Peyer's patch (tissue), 4 donors: ENCODE data around the gene MAGI2. TPM values are rescaled to one million over a fixed set of nuclear protein-coding genes. Genes with fewer than 3 reads are reported as not detected.

Experiments
- DNase-seq, 3 donors: peaks; one replicate each; pipeline ENCODE4 v3.0.0-alpha.2; 2017 to 2019
- H3K27ac ChIP-seq, 4 donors: fragments of 200-600 bp; sonication (generic); one replicate each; pipeline ENCODE4 v1.5.1; 2016 to 2019
- H3K27me3 ChIP-seq, 2 donors: fragments of 200-600 bp; sonication (generic); one replicate each; pipeline ENCODE4 v1.5.1; 2019
- H3K36me3 ChIP-seq, 3 donors: fragments of 200-600 bp; sonication (generic); one replicate each; pipeline ENCODE4 v1.5.1; 2016 to 2019
- H3K4me1 ChIP-seq, 4 donors: fragments of 200-600 bp; sonication (generic); one replicate each; pipeline ENCODE4 v1.5.1; 2016 to 2019
- H3K4me3 ChIP-seq, 4 donors: fragments of 200-600 bp; sonication (generic); 1 replicate in 3 of 4; 2 replicates in 1 of 4; pipeline ENCODE4 v1.5.1; 2016 to 2019; ENCODE audit warnings: mild to moderate bottlenecking in 1 of 4
- H3K9me3 ChIP-seq, 4 donors: fragments of 200-600 bp; sonication (generic); one replicate each; pipeline ENCODE4 v1.5.1; 2016 to 2019; ENCODE audit warnings: mild to moderate bottlenecking in 1 of 4
- CTCF ChIP-seq, 6 experiments: fragments of 450-650 bp in 4 of 6; fragments of 200-600 bp in 2 of 6; sonication (generic) in 1 of 6; IDR thresholded peaks; one replicate each; pipeline ENCODE4 v1.5.1; 2017 to 2019; ENCODE audit warnings: antibody characterized with exemption in 6 of 6, mild to moderate bottlenecking in 3 of 6, moderate library complexity in 1 of 6
- POLR2A ChIP-seq, 2 donors: fragments of 450-650 bp; IDR thresholded peaks; one replicate each; pipeline ENCODE4 v1.5.1; 2017; ENCODE audit warnings: antibody characterized with exemption in 2 of 2, mild to moderate bottlenecking in 2 of 2, moderate library complexity in 2 of 2
- total RNA-seq, 4 donors: library from RNA; depleted of rRNA; stranded (reverse); fragments of >200 nt; gene quantifications; one replicate each; pipeline ENCODE4 v1.1.0, GENCODE V29; 2016

The MAGI2 gene
- 10 to 100 TPM in 1 of 4 donors, 1 to 10 TPM in 3; 1.6 to 12.4 (median 2.8) TPM for total RNA-seq

GRCh38 chr7:79453558-79454360 is at the start of gene MAGI2:
Gene MAGI2 (minus strand): TSS chr7:79453667. CDS start chr7:79453320, 347 bp downstream.
- H3K4me3 ChIP-seq: peak within 1 kb of the TSS; percentile 38 to 64 (median 54)

GRCh38 chr7:79502151-79502550 is 48.7 kb upstream of the MAGI2 start:
- no peaks in the 10 kb centered on the region for H3K36me3 ChIP-seq
- TF ChIP-seq POLR2A (IDR thresholded peaks at IDR 0.05) (no peak), CTCF (IDR thresholded peaks at IDR 0.05) (peak in 3 of 6 experiments; percentile 36 to 48 (median 44))
- no peak overlapping the region for H3K27ac ChIP-seq
- H3K9me3 ChIP-seq: no peaks in the 10 kb centered on the region
- DNase-seq: no peak
- no peak overlapping the region for H3K4me3 ChIP-seq
- H3K27me3 ChIP-seq: no peaks in the 10 kb centered on the region
- no peaks in the 10 kb centered on the region for H3K4me1 ChIP-seq

More at GRCh38 chr7:79453558-79454360, at the start of gene MAGI2:
- peak; percentile 15 to 68 (median 58) for DNase-seq
- no peaks in the 10 kb centered on the region for H3K4me1 ChIP-seq
- H3K27me3 ChIP-seq: no peaks in the 10 kb centered on the region
- TF ChIP-seq CTCF (IDR thresholded peaks at IDR 0.05) (no peak), POLR2A (IDR thresholded peaks at IDR 0.05) (no peak)
- peak within 1 kb of the TSS; percentile 66 to 93 (median 80) for H3K27ac ChIP-seq
- no peaks in the 10 kb centered on the region for H3K36me3 ChIP-seq
- no peaks in the 10 kb centered on the region for H3K9me3 ChIP-seq

GRCh38 chr7:79500759-79501158 is 47.3 kb upstream of the MAGI2 start:
- H3K27me3 ChIP-seq: no peaks in the 10 kb centered on the region
- TF ChIP-seq POLR2A (IDR thresholded peaks at IDR 0.05) (no peak), CTCF (IDR thresholded peaks at IDR 0.05) (no peak)
- no peak for DNase-seq

GRCh38 chr7:79497728-79498127 is 44.3 kb upstream of the MAGI2 start:
- no peaks in the 10 kb centered on the region for H3K4me1 ChIP-seq
- no peak overlapping the region for H3K27ac ChIP-seq
- TF ChIP-seq POLR2A (IDR thresholded peaks at IDR 0.05) (no peak), CTCF (IDR thresholded peaks at IDR 0.05) (no peak)
- H3K36me3 ChIP-seq: no peaks in the 10 kb centered on the region
- H3K9me3 ChIP-seq: no peaks in the 10 kb centered on the region
- H3K27me3 ChIP-seq: no peaks in the 10 kb centered on the region
- no peak for DNase-seq
- no peak overlapping the region for H3K4me3 ChIP-seq

More at GRCh38 chr7:79500759-79501158, 47.3 kb upstream of the MAGI2 start:
- H3K9me3 ChIP-seq: no peaks in the 10 kb centered on the region
- H3K27ac ChIP-seq: no peak overlapping the region
- H3K36me3 ChIP-seq: no peaks in the 10 kb centered on the region
- H3K4me3 ChIP-seq: no peak overlapping the region
- H3K4me1 ChIP-seq: no peaks in the 10 kb centered on the region

GRCh38 chr7:79495544-79496272 is 42.2 kb upstream of the MAGI2 start:
- H3K4me1 ChIP-seq: no peaks in the 10 kb centered on the region
- no peaks in the 10 kb centered on the region for H3K27me3 ChIP-seq
- no peak for DNase-seq
- no peaks in the 10 kb centered on the region for H3K36me3 ChIP-seq
- TF ChIP-seq POLR2A (IDR thresholded peaks at IDR 0.05) (no peak), CTCF (IDR thresholded peaks at IDR 0.05) (no peak)
- H3K9me3 ChIP-seq: no peaks in the 10 kb centered on the region
- H3K4me3 ChIP-seq: no peak overlapping the region
- no peak overlapping the region for H3K27ac ChIP-seq
